Measurements from ENCODE around the gene EPM2AIP1. TPM values are rescaled to one million over a fixed set of nuclear protein-coding genes. Genes with fewer than 3 reads are reported as not detected.

The EPM2AIP1 gene
- total RNA-seq, 3 donors from 2014 or later (not counting 1 experiment from before 2014, with no cell fraction given), result 25.6 to 33.7 (median 32.5) TPM

- intact Hi-C loops (cut with micrococcal nuclease), result loop anchor here (1.0 to 2.0 kb wide), 3 partner anchors 37 to 69 kb away; partner anchors contain the start of genes EPM2AIP1 and MLH1
- 85% methylated on average over 28 of the region's 28 CpGs for WGBS (ENCODE audit: insufficient coverage)
These were observed 47.5 kb downstream of the EPM2AIP1 start for GRCh38 chr3:36945333-36945980.

GRCh38 chr3:36944641-36945270 lies 48.2 kb downstream of the EPM2AIP1 start, which contains the start of gene TRANK1:
TSS of gene TRANK1 (minus strand) at chr3:36945054. CDS start at chr3:36944809, 245 bp downstream.
- intact Hi-C loops (cut with micrococcal nuclease), result loop anchor here (1.0 to 2.0 kb wide), 3 partner anchors 36 to 68 kb away; partner anchors contain the start of genes EPM2AIP1 and MLH1
- peaks cover 0 to 3% of the 10 kb centered on the region in 2 donors for H3K9me3 Mint-ChIP-seq

More at GRCh38 chr3:36945333-36945980, 47.5 kb downstream of the EPM2AIP1 start:
- peaks cover 6 to 19% of the 10 kb centered on the region in 2 donors for H3K4me1 Mint-ChIP-seq
- H3K9me3 ChIP-seq (ENCODE audit: control insufficient read depth, insufficient read depth, low read length), result peaks cover 3% of the 10 kb centered on the region
- no peak for TF ChIP-seq CTCF (IDR thresholded peaks at IDR 0.05)
- no peaks in the 10 kb centered on the region for H3K27me3 ChIP-seq (ENCODE audit: control insufficient read depth, insufficient read depth, low read length)
- peaks cover 18% of the 10 kb centered on the region for H3K4me1 ChIP-seq (ENCODE audit: control insufficient read depth, insufficient read depth, low read length)
- H3K4me3 ChIP-seq (ENCODE audit: low read length), result peak overlapping the region; percentile 82
- peak overlapping the region; percentile 81 for H3K27ac Mint-ChIP-seq
- no peaks in the 10 kb centered on the region for H3K36me3 ChIP-seq (ENCODE audit: control insufficient read depth, insufficient read depth, low read length)
- peak overlapping the region; percentile 86 for H3K4me3 Mint-ChIP-seq
- H3K27me3 Mint-ChIP-seq (ENCODE audit: low read depth in 2 of 2), result no peaks in the 10 kb centered on the region
- H3K27ac ChIP-seq (ENCODE audit: low read length), result peak overlapping the region; percentile 28
- no peaks in the 10 kb centered on the region for H3K36me3 Mint-ChIP-seq
- H3K9me3 Mint-ChIP-seq, result peaks cover 0 to 3% of the 10 kb centered on the region in 2 donors
- DNase-seq (no peak), ATAC-seq (no peak)

GRCh38 chr3:36944012-36944640 lies 48.8 kb downstream of the EPM2AIP1 start:
- Mint-ChIP-seq H3K9me3 (peaks cover 0 to 3% of the 10 kb centered on the region in 2 donors), H3K4me3 (peak overlapping the region; percentile 83), H3K27ac (peak overlapping the region; percentile 41 to 81), H3K27me3 (ENCODE audit: low read depth in 2 of 2) (no peaks in the 10 kb centered on the region), H3K36me3 (no peaks in the 10 kb centered on the region), H3K4me1 (peaks cover 6 to 23% of the 10 kb centered on the region in 2 donors)
- peak; percentile 37 to 53 (median 37) for ATAC-seq
- no peaks in the 10 kb centered on the region for H3K27me3 ChIP-seq (ENCODE audit: control insufficient read depth, insufficient read depth, low read length)
- H3K27ac ChIP-seq (ENCODE audit: low read length), result peak overlapping the region; percentile 8
- under 1% methylated on average over 56 of the region's 56 CpGs for WGBS (ENCODE audit: insufficient coverage)
- H3K4me3 ChIP-seq (ENCODE audit: low read length), result peak overlapping the region; percentile 82
- peaks cover 3% of the 10 kb centered on the region for H3K9me3 ChIP-seq (ENCODE audit: control insufficient read depth, insufficient read depth, low read length)
- TF ChIP-seq CTCF (IDR thresholded peaks at IDR 0.05), result no peak
- intact Hi-C loops (cut with micrococcal nuclease), result loop anchor here (2.0 kb wide), 2 partner anchors 35 to 49 kb away; partner anchors contain the start of genes EPM2AIP1 and MLH1
- peak; percentile 44 to 53 for DNase-seq
- H3K4me1 ChIP-seq (ENCODE audit: control insufficient read depth, insufficient read depth, low read length), result peaks cover 18% of the 10 kb centered on the region
- no peaks in the 10 kb centered on the region for H3K36me3 ChIP-seq (ENCODE audit: control insufficient read depth, insufficient read depth, low read length)

More at GRCh38 chr3:36944641-36945270, 48.2 kb downstream of the EPM2AIP1 start, which contains the start of gene TRANK1:
- Histone ChIP-seq H3K27me3 (ENCODE audit: control insufficient read depth, insufficient read depth, low read length) (no peaks in the 10 kb centered on the region), H3K9me3 (ENCODE audit: control insufficient read depth, insufficient read depth, low read length) (peaks cover 3% of the 10 kb centered on the region), H3K36me3 (ENCODE audit: control insufficient read depth, insufficient read depth, low read length) (no peaks in the 10 kb centered on the region), H3K4me1 (ENCODE audit: control insufficient read depth, insufficient read depth, low read length) (peaks cover 18% of the 10 kb centered on the region), H3K4me3 (ENCODE audit: low read length) (peak within 1 kb of the TSS; percentile 82), H3K27ac (ENCODE audit: low read length) (peak within 1 kb of the TSS; percentile 28)
- peaks cover 6 to 19% of the 10 kb centered on the region in 2 donors for H3K4me1 Mint-ChIP-seq
- peak within 1 kb of the TSS; percentile 86 for H3K4me3 Mint-ChIP-seq
- WGBS (ENCODE audit: insufficient coverage), result under 1% methylated on average over 68 of the region's 68 CpGs
- peak within 1 kb of the TSS; percentile 81 for H3K27ac Mint-ChIP-seq
- H3K27me3 Mint-ChIP-seq (ENCODE audit: low read depth in 2 of 2), result no peaks in the 10 kb centered on the region
- DNase-seq, result peak; percentile 78 to 92
- ATAC-seq, result peak; percentile 82 to 93 (median 90)
- no peaks in the 10 kb centered on the region for H3K36me3 Mint-ChIP-seq
- no peak for TF ChIP-seq CTCF (IDR thresholded peaks at IDR 0.05)

All from natural killer cell (primary cell).